Measurements from ENCODE around the gene ZNF311.
A peak's percentile ranks its signal among the peaks of the same experiment; 100 is the strongest.
"Not testable (repeated sequence)": the region's sequence is repeated elsewhere in the genome, so short reads cannot be mapped to it uniquely, and the experiment has no call there.

ZNF311 gene

GRCh38 chr6:28958561-28959243 lies 46.4 kb downstream of the ZNF311 start:
- intact Hi-C loops (cut with DNase I); DNase-seq: not testable (repeated sequence)

- intact Hi-C loops (cut with DNase I): not testable (repeated sequence)
- DNase-seq: peak in 1 of 10 donors; percentile 60
These were observed 47.3 kb downstream of the ZNF311 start for GRCh38 chr6:28957795-28958314.

- no peak for DNase-seq
- intact Hi-C loops (cut with DNase I): no loop called here
These were observed 48.8 kb downstream of the ZNF311 start for GRCh38 chr6:28956331-28956730.

- DNase-seq: no peak
- intact Hi-C loops (cut with DNase I): no loop called here
These were observed 51.4 kb downstream of the ZNF311 start for GRCh38 chr6:28953585-28954258.

GRCh38 chr6:28953039-28953584 lies 52.0 kb downstream of the ZNF311 start:
- DNase-seq: peak in 5 of 10 donors; percentile 26 to 84 (median 31)
- intact Hi-C loops (cut with DNase I): no loop called here

- intact Hi-C loops (cut with DNase I): not testable (repeated sequence)
- peak in 1 of 10 donors; percentile 77 for DNase-seq
These were observed 55.4 kb downstream of the ZNF311 start for GRCh38 chr6:28949656-28950195.

GRCh38 chr6:28948782-28949486 lies 56.2 kb downstream of the ZNF311 start:
- intact Hi-C loops (cut with DNase I): no loop called here
- peak in 1 of 10 donors; percentile 41 for DNase-seq

- no peak for DNase-seq
- intact Hi-C loops (cut with DNase I): no loop called here
These were observed 57.3 kb downstream of the ZNF311 start for GRCh38 chr6:28947831-28948270.

- intact Hi-C loops (cut with DNase I): no loop called here
- DNase-seq: no peak
These were observed 57.9 kb downstream of the ZNF311 start for GRCh38 chr6:28947067-28947765.

- intact Hi-C loops (cut with DNase I): loop anchor here (2.0 kb wide), 1 partner anchor 81 kb away; no protein-coding TSS in a partner anchor
- no peak for DNase-seq
These were observed 59.8 kb downstream of the ZNF311 start for GRCh38 chr6:28945349-28945748.
